IPS-18c (cell line): ENCODE data around the gene POLDIP2.

Source experiments
- H3K4me3 ChIP-seq: 2 replicates; pipeline ENCODE4 v1.7.0; 2013; ENCODE audit warnings: low read depth, mild to moderate bottlenecking, low read length, moderate library complexity; ENCODE audit not compliant: insufficient read depth
- H3K9me3 ChIP-seq: one replicate; pipeline ENCODE4 v1.6.1; 2013; ENCODE audit warnings: mild to moderate bottlenecking, low read length, moderate library complexity; ENCODE audit not compliant: control insufficient read depth, insufficient read depth

Gene POLDIP2

GRCh38 chr17:28371245-28372202 is 14.2 kb upstream of the POLDIP2 start, which contains the start of gene SARM1:
TSS of gene SARM1 (plus strand) at chr17:28371694. CDS start at chr17:28372033, 339 bp downstream.
- H3K4me3 ChIP-seq, result peak within 1 kb of the TSS; percentile 70
- H3K9me3 ChIP-seq, result peaks cover 2% of the 10 kb centered on the region

GRCh38 chr17:28370744-28371103 is 13.4 kb upstream of the POLDIP2 start:
- Histone ChIP-seq H3K9me3 (peaks cover 2% of the 10 kb centered on the region), H3K4me3 (peak overlapping the region; percentile 51)

GRCh38 chr17:28370035-28370743 is 12.9 kb upstream of the POLDIP2 start, which contains the start of gene VTN:
TSS of gene VTN (minus strand) at chr17:28370307. CDS start at chr17:28370203, 104 bp downstream.
- Histone ChIP-seq H3K4me3 (peak within 1 kb of the TSS; percentile 51), H3K9me3 (peaks cover 2% of the 10 kb centered on the region)

- H3K4me3 ChIP-seq, result no peak overlapping the region
- H3K9me3 ChIP-seq, result peaks cover 2% of the 10 kb centered on the region
These were observed 12.3 kb upstream of the POLDIP2 start for GRCh38 chr17:28369684-28370034.

GRCh38 chr17:28368915-28369683 is 11.8 kb upstream of the POLDIP2 start:
- Histone ChIP-seq H3K9me3 (peaks cover 2% of the 10 kb centered on the region), H3K4me3 (no peak overlapping the region)

- no peak overlapping the region for H3K4me3 ChIP-seq
- peaks cover 2% of the 10 kb centered on the region for H3K9me3 ChIP-seq
These were observed 11.0 kb upstream of the POLDIP2 start for GRCh38 chr17:28368306-28368831.

GRCh38 chr17:28367641-28368305 is 10.4 kb upstream of the POLDIP2 start:
- Histone ChIP-seq H3K4me3 (no peak overlapping the region), H3K9me3 (peaks cover 2% of the 10 kb centered on the region)

GRCh38 chr17:28366605-28367004 is 9.3 kb upstream of the POLDIP2 start:
- Histone ChIP-seq H3K4me3 (no peak overlapping the region), H3K9me3 (no peaks in the 10 kb centered on the region)

GRCh38 chr17:28365487-28365886 is 8.2 kb upstream of the POLDIP2 start:
- Histone ChIP-seq H3K9me3 (no peaks in the 10 kb centered on the region), H3K4me3 (no peak overlapping the region)

- Histone ChIP-seq H3K4me3 (no peak within 1 kb of the TSS), H3K9me3 (no peaks in the 10 kb centered on the region)
These were observed 7.5 kb upstream of the POLDIP2 start, which contains the start of gene SEBOX for GRCh38 chr17:28364665-28365363. TSS of gene SEBOX (minus strand) at chr17:28365199. CDS start at chr17:28365151, 48 bp downstream.

GRCh38 chr17:28363776-28364650 is 6.7 kb upstream of the POLDIP2 start:
- no peaks in the 10 kb centered on the region for H3K9me3 ChIP-seq
- H3K4me3 ChIP-seq, result no peak overlapping the region

- H3K9me3 ChIP-seq, result no peaks in the 10 kb centered on the region
- no peak overlapping the region for H3K4me3 ChIP-seq
These were observed 5.9 kb upstream of the POLDIP2 start for GRCh38 chr17:28363186-28363585.

GRCh38 chr17:28357901-28358197 is 522 bp upstream of the POLDIP2 start:
- no peaks in the 10 kb centered on the region for H3K9me3 ChIP-seq
- peak overlapping the region; percentile 99 for H3K4me3 ChIP-seq

- Histone ChIP-seq H3K9me3 (no peaks in the 10 kb centered on the region), H3K4me3 (no peak overlapping the region)
These were observed 7.1 kb downstream of the POLDIP2 start for GRCh38 chr17:28350271-28350670.

- Histone ChIP-seq H3K4me3 (no peak overlapping the region), H3K9me3 (no peaks in the 10 kb centered on the region)
These were observed 8.3 kb downstream of the POLDIP2 start for GRCh38 chr17:28348979-28349378.
